GM12878 (cell line): Measurements from ENCODE around the gene SMARCD2. TPM values are rescaled to one million over a fixed set of nuclear protein-coding genes. Genes with fewer than 3 reads are reported as not detected.

Experiments used
- CBX3 ChIP-seq: fragments of 200-600 bp; sonication (generic); IDR thresholded peaks from 2 replicates; pipeline ENCODE4 v1.6.1; 2016; ENCODE audit warnings: low read depth, borderline replicate concordance
- CEBPB ChIP-seq, 2 experiments: fragments of 150-350 bp in 1 of 2; IDR thresholded peaks; 2 replicates each; pipeline ENCODE4 v1.6.1; 2012 to 2014; ENCODE audit warnings: low read depth in 2 of 2, low read length in 2 of 2, borderline replicate concordance in 1 of 2, inconsistent platforms in 1 of 2
- CHD1 ChIP-seq: IDR thresholded peaks from 2 replicates; pipeline ENCODE4 v1.6.1; 2012; ENCODE audit warnings: low read depth, low read length, improper control_type of control experiment
- CREB1 ChIP-seq: IDR thresholded peaks from 2 replicates; pipeline ENCODE4 v1.6.1; 2012; ENCODE audit warnings: low read depth, mild to moderate bottlenecking, inconsistent platforms
- ESRRA ChIP-seq: IDR thresholded peaks from 2 replicates; pipeline ENCODE4 v1.6.1; 2012; ENCODE audit warnings: mild to moderate bottlenecking, low read length, improper control_type of control experiment
- GABPA ChIP-seq: IDR thresholded peaks from 2 replicates; pipeline ENCODE4 v1.6.1; 2014; ENCODE audit warnings: antibody characterized with exemption, low read depth, mild to moderate bottlenecking, inconsistent platforms
- NBN ChIP-seq: fragments of 450-650 bp; IDR thresholded peaks from 2 replicates; pipeline ENCODE4 v1.6.1; 2016
- RELA ChIP-seq: fragments of 450-650 bp; IDR thresholded peaks from 2 replicates; pipeline ENCODE4 v1.8.0; 2014; ENCODE audit warnings: borderline replicate concordance; ENCODE audit not compliant: partially characterized antibody
- RFX5 ChIP-seq: IDR thresholded peaks from 2 replicates; pipeline ENCODE4 v1.6.1; 2011; ENCODE audit warnings: low read depth, low read length, improper control_type of control experiment
- SREBF2 ChIP-seq: IDR thresholded peaks from 2 replicates; pipeline ENCODE4 v1.6.1; 2012; ENCODE audit warnings: mild to moderate bottlenecking, low read length
- TCF3 ChIP-seq: IDR thresholded peaks from 2 replicates; pipeline ENCODE4 v1.6.1; 2012; ENCODE audit warnings: low read depth, mild to moderate bottlenecking, low read length, borderline replicate concordance; ENCODE audit not compliant: insufficient read depth
- ZNF274 ChIP-seq: IDR thresholded peaks from one replicate; pipeline ENCODE4 v1.8.0; 2011; ENCODE audit not compliant: insufficient read length, insufficient read depth
- polyA plus RNA-seq, 11 experiments: library from polyadenylated mRNA; depleted of rRNA in 4 of 11; unstranded in 6 of 11; stranded (reverse) in 5 of 11; fragments of >200 nt; fragmentation: Nextera tagmentation in 4 of 11; fragmentation: Illumina TruSeq in 1 of 11; extraction: Ambion mirVana in 4 of 11; extraction: Trizol in 1 of 11; gene quantifications; 1 replicate in 1 of 11; 2 replicates in 10 of 11; pipeline versions ENCODE4 v1.2.1 to v1.2.3, GENCODE V29; 2011 to 2016; ENCODE audit warnings: inconsistent platforms in 2 of 11, missing spikeins in 2 of 11, low read depth in 1 of 11
- total RNA-seq, 4 experiments: library from RNA; depleted of rRNA in 3 of 4; stranded (reverse); fragments of >200 nt in 3 of 4; fragmentation: Illumina TruSeq in 1 of 4; extraction: Trizol in 1 of 4; gene quantifications; 2 replicates each; pipeline versions ENCODE4 v1.2.1 to v1.2.3, GENCODE V29; 2013 to 2021
- TF ChIP-seq, protein P1 (sequence below): IDR thresholded peaks from 2 replicates; pipeline ENCODE4 v1.6.1; 2012; ENCODE audit warnings: low read depth, low read length, improper control_type of control experiment
- TF ChIP-seq, protein P2 (sequence below): fragments of 450-650 bp; IDR thresholded peaks from 2 replicates; pipeline ENCODE4 v1.6.1; 2017; ENCODE audit warnings: mild to moderate bottlenecking
- TF ChIP-seq, protein P3 (sequence below): fragments of 450-650 bp; IDR thresholded peaks from 2 replicates; pipeline ENCODE4 v1.6.1; 2017; ENCODE audit warnings: mild to moderate bottlenecking, low read depth, inconsistent platforms; ENCODE audit not compliant: poor library complexity, severe bottlenecking
- TF ChIP-seq, protein P4 (sequence below): fragments of 450-650 bp; IDR thresholded peaks from 2 replicates; pipeline ENCODE4 v1.6.1; 2016; ENCODE audit warnings: mild to moderate bottlenecking, moderate library complexity, borderline replicate concordance

The SMARCD2 gene
- total and polyA plus RNA-seq, 10 of the 15 experiments (the other 5 are each of a cell fraction or from before 2014, with no cell fraction given) = 2.4 to 111 (median 63.6) TPM

DNA sequence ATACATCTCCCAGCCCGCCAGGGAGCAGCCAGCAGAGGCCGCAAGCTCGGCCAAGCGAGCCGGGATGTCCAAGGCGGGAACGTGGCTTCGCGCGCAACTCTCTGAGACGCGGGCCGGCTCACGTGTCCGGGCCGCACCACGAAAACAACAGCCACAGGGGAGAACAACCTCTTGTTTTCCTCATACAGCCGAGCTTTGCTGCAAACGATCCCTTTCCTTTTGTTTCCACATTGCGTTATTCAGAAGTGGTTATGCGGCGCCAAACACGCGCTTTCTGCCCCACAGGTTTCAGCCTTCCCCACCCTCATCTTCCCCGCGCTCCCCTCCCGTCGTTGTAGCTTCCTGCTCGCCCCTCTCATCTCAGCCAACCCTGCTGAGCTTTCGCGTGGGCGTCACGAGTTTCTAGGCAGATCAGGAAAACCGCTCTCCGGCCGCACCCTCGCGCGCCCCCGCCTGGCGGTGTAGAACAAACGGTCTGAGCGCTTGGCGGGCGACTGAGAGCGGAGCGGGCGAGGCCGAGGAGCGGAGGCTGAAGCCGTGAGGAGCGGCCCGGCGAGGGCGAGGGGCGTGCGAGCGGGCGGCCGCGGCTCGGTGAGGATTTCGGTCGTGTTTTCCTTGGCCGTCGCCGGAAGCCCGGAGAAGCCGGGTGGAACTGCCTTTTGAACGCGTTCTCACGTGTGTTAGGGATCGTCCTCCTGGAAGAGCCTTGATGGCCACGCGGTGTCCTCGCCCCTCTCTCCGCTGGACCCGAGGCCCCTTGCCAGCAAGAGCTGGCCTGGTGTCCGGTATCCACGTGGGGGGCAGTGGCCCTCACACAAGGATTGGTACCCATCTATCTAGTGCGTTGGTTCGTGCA, 6.6 kb upstream of the SMARCD2 start (continued):
- TF ChIP-seq CEBPB (IDR thresholded peaks at IDR 0.05; ENCODE audit: borderline replicate concordance in 1 of 2, low read depth in 2 of 2, low read length in 2 of 2) = peak in 1 of 2 experiments; percentile 77; a peak in 1 of 4 replicates
- TF ChIP-seq RELA = peak; percentile 24
- TF ChIP-seq GABPA = no peak
- TF ChIP-seq CBX3 = no peak
- TF ChIP-seq, protein P1, sequence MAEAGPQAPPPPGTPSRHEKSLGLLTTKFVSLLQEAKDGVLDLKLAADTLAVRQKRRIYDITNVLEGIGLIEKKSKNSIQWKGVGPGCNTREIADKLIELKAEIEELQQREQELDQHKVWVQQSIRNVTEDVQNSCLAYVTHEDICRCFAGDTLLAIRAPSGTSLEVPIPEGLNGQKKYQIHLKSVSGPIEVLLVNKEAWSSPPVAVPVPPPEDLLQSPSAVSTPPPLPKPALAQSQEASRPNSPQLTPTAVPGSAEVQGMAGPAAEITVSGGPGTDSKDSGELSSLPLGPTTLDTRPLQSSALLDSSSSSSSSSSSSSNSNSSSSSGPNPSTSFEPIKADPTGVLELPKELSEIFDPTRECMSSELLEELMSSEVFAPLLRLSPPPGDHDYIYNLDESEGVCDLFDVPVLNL = peak; percentile 63
- TF ChIP-seq, protein P2, sequence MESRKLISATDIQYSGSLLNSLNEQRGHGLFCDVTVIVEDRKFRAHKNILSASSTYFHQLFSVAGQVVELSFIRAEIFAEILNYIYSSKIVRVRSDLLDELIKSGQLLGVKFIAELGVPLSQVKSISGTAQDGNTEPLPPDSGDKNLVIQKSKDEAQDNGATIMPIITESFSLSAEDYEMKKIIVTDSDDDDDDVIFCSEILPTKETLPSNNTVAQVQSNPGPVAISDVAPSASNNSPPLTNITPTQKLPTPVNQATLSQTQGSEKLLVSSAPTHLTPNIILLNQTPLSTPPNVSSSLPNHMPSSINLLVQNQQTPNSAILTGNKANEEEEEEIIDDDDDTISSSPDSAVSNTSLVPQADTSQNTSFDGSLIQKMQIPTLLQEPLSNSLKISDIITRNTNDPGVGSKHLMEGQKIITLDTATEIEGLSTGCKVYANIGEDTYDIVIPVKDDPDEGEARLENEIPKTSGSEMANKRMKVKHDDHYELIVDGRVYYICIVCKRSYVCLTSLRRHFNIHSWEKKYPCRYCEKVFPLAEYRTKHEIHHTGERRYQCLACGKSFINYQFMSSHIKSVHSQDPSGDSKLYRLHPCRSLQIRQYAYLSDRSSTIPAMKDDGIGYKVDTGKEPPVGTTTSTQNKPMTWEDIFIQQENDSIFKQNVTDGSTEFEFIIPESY = peak; percentile 100
- TF ChIP-seq, protein P3, sequence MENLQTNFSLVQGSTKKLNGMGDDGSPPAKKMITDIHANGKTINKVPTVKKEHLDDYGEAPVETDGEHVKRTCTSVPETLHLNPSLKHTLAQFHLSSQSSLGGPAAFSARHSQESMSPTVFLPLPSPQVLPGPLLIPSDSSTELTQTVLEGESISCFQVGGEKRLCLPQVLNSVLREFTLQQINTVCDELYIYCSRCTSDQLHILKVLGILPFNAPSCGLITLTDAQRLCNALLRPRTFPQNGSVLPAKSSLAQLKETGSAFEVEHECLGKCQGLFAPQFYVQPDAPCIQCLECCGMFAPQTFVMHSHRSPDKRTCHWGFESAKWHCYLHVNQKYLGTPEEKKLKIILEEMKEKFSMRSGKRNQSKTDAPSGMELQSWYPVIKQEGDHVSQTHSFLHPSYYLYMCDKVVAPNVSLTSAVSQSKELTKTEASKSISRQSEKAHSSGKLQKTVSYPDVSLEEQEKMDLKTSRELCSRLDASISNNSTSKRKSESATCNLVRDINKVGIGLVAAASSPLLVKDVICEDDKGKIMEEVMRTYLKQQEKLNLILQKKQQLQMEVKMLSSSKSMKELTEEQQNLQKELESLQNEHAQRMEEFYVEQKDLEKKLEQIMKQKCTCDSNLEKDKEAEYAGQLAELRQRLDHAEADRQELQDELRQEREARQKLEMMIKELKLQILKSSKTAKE = peak; percentile 91
- no peak for TF ChIP-seq ZNF274
- TF ChIP-seq SREBF2 = no peak
- TF ChIP-seq, protein P4, sequence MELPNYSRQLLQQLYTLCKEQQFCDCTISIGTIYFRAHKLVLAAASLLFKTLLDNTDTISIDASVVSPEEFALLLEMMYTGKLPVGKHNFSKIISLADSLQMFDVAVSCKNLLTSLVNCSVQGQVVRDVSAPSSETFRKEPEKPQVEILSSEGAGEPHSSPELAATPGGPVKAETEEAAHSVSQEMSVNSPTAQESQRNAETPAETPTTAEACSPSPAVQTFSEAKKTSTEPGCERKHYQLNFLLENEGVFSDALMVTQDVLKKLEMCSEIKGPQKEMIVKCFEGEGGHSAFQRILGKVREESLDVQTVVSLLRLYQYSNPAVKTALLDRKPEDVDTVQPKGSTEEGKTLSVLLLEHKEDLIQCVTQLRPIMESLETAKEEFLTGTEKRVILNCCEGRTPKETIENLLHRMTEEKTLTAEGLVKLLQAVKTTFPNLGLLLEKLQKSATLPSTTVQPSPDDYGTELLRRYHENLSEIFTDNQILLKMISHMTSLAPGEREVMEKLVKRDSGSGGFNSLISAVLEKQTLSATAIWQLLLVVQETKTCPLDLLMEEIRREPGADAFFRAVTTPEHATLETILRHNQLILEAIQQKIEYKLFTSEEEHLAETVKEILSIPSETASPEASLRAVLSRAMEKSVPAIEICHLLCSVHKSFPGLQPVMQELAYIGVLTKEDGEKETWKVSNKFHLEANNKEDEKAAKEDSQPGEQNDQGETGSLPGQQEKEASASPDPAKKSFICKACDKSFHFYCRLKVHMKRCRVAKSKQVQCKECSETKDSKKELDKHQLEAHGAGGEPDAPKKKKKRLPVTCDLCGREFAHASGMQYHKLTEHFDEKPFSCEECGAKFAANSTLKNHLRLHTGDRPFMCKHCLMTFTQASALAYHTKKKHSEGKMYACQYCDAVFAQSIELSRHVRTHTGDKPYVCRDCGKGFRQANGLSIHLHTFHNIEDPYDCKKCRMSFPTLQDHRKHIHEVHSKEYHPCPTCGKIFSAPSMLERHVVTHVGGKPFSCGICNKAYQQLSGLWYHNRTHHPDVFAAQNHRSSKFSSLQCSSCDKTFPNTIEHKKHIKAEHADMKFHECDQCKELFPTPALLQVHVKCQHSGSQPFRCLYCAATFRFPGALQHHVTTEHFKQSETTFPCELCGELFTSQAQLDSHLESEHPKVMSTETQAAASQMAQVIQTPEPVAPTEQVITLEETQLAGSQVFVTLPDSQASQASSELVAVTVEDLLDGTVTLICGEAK = no peak
- no peak for TF ChIP-seq ESRRA
- no peak for TF ChIP-seq TCF3
- peak; percentile 99 for TF ChIP-seq RFX5
- TF ChIP-seq CREB1 = peak; percentile 97
- peak; percentile 98 for TF ChIP-seq CHD1
- peak; percentile 97 for TF ChIP-seq NBN
